ENCODE measurements around the gene PBX3.

The PBX3 gene

DNA sequence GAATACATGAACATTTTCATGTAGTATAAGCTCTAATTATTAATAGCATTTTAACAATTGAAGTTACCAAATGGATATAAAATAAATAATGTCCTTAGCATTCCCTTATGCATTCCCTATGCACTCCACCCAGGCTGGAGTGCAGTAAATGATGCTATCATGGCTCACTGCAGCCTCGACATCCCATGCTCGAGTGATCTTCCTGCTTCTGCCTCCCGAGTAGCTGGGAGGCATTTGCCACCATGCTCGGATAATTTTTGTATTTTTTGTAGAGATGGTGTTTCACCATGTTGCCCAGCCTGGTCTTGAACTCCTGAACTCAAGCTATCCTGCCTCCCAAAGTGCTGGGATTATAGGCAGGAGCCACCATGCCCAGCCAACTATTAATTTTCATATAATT, 184.0 kb downstream of the PBX3 start:
- H3K27ac Mint-ChIP-seq: no peak overlapping the region
- H3K4me1 Mint-ChIP-seq (ENCODE audit: low read depth): no peaks in the 10 kb centered on the region

DNA sequence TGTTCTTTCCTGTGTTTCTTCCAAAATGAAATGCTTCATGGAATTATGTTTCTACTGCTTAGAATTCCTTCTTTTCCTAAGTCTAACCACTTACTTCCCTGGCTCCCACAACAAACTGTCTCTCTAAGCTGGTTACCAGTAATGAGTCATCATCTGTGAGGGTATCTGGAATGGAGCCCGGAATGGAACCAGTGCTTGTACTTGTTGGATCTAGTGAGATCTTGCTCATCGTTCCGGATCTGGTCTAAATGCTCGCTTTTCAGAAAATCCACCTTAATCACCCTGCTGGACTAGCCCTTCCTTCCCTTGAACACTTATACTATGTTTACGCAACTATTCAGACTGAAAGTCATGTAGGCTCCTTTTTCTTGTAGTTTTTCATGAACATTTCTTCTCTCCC, 184.8 kb downstream of the PBX3 start:
- Mint-ChIP-seq H3K4me1 (ENCODE audit: low read depth) (no peaks in the 10 kb centered on the region), H3K4me3 (no peak overlapping the region), H3K9me3 (no peaks in the 10 kb centered on the region), H3K36me3 (ENCODE audit: low read depth) (peaks cover 23% of the 10 kb centered on the region), H3K27ac (no peak overlapping the region), H3K27me3 (no peaks in the 10 kb centered on the region)
- intact Hi-C loops (cut with micrococcal nuclease): no loop called here

More for the DNA sequence above, 184.0 kb downstream of the PBX3 start:
- H3K4me3 Mint-ChIP-seq: no peak overlapping the region
- intact Hi-C loops (cut with micrococcal nuclease): no loop called here
- H3K27me3 Mint-ChIP-seq: no peaks in the 10 kb centered on the region
- no peaks in the 10 kb centered on the region for H3K9me3 Mint-ChIP-seq
- H3K36me3 Mint-ChIP-seq (ENCODE audit: low read depth): peaks cover 23% of the 10 kb centered on the region

DNA sequence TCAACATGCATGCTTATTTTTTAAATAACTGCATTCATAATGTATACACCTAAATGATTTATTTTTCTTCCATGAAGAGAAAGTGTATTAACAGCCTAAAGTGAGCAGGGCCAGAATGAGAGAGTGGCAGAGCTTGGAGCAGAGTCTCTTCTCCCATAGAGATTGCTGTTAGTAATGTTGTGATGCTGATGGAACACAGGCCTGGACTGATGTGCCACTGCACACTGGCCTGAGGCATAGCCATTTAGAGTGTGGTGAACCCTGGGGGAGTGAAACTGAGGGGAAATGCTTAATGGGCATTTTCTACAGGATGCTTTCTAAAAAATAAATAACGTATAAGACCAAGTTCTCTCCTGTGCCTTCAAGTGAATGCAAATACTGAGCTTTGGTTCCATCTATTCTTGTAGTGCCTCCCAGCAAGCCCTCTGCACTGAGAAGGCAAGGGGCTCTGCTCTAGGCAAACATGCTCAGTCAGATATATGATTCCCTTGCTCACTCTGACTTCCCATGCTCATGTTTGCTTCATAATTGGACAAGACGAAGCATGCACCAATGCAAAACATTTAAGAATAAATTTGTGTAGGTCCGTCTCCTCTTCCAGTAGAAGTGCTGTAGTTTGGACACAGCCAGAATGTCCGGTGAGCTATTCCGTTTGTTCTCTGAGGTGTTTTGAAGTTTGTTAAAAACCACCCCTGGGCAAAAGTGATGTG, 185.7 kb downstream of the PBX3 start:
- Mint-ChIP-seq H3K4me1 (ENCODE audit: low read depth) (no peaks in the 10 kb centered on the region), H3K27me3 (no peaks in the 10 kb centered on the region), H3K9me3 (no peaks in the 10 kb centered on the region), H3K36me3 (ENCODE audit: low read depth) (peaks cover 23% of the 10 kb centered on the region), H3K4me3 (no peak overlapping the region), H3K27ac (no peak overlapping the region)
- intact Hi-C loops (cut with micrococcal nuclease): no loop called here

DNA sequence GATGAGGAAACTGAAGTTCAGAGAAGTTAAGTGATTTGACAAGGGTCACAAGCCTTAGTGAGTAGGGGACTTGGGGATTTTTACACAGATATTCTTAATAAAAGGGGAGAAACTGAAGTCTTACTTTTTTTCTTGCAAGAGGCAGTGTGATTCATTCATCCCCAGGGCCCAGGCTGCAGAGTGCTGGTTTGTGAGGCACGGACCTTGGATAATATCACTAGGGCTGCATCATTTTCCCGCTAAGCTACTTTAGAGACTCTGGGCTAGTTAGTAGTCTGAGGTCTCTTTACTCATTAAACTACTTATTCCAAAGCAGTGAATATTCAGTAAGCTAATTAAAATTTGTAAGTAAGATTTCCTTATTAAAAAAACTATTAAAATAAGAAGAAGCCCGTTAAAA, 195.0 kb downstream of the PBX3 start:
- Mint-ChIP-seq H3K4me1 (ENCODE audit: low read depth) (peaks cover 8% of the 10 kb centered on the region), H3K9me3 (peaks cover 13% of the 10 kb centered on the region), H3K27me3 (no peaks in the 10 kb centered on the region), H3K27ac (no peak overlapping the region), H3K4me3 (no peak overlapping the region), H3K36me3 (ENCODE audit: low read depth) (peaks cover 50% of the 10 kb centered on the region)
- intact Hi-C loops (cut with micrococcal nuclease): no loop called here

DNA sequence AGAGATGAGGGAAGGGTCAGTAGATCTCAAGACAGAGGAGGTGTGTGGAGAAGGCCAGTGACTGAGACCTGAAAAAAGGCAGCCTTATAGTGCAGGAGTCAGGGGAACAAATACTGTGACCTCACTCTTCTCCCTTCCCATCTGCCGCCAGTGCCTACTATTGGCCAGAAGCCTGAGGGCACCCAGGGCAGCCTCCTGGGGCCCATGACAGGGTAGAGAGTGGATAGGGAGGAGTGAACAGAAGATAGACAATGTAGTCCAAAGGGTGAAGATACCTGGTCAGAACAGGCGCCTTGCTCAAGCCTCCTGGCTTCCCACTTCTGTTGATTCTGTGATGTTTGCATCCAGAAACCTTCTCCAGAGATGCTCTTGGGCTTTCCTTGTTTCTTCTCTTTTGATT, 196.7 kb downstream of the PBX3 start:
- H3K36me3 Mint-ChIP-seq (ENCODE audit: low read depth): peaks cover 43% of the 10 kb centered on the region
- peaks cover 13% of the 10 kb centered on the region for H3K9me3 Mint-ChIP-seq
- no peak overlapping the region for H3K27ac Mint-ChIP-seq
- H3K27me3 Mint-ChIP-seq: no peaks in the 10 kb centered on the region
- intact Hi-C loops (cut with micrococcal nuclease): no loop called here
- H3K4me1 Mint-ChIP-seq (ENCODE audit: low read depth): peaks cover 8% of the 10 kb centered on the region
- no peak overlapping the region for H3K4me3 Mint-ChIP-seq

DNA sequence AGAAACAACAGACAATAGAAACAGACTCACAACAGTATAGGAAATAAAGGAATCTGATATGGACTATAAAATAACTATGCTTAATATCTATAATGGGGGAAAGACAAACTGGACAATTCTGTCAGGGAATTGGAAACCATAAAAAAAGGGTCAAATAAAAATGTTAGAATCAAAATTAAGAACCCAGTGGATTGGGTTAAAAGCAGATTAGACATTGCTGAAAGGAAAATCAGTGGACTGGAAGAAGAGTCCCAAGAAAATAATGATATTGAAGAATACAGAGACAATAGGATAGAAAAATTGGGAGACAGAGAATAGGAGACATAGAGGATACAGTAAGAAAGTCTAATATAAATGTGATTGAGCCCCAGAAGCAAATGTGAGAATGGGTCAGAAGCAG, 199.2 kb downstream of the PBX3 start:
- no peaks in the 10 kb centered on the region for H3K27me3 Mint-ChIP-seq
- H3K4me1 Mint-ChIP-seq (ENCODE audit: low read depth): peaks cover 2% of the 10 kb centered on the region
- intact Hi-C loops (cut with micrococcal nuclease): no loop called here
- peaks cover 13% of the 10 kb centered on the region for H3K9me3 Mint-ChIP-seq
- no peak overlapping the region for H3K4me3 Mint-ChIP-seq
- H3K36me3 Mint-ChIP-seq (ENCODE audit: low read depth): peaks cover 33% of the 10 kb centered on the region
- H3K27ac Mint-ChIP-seq: no peak overlapping the region

DNA sequence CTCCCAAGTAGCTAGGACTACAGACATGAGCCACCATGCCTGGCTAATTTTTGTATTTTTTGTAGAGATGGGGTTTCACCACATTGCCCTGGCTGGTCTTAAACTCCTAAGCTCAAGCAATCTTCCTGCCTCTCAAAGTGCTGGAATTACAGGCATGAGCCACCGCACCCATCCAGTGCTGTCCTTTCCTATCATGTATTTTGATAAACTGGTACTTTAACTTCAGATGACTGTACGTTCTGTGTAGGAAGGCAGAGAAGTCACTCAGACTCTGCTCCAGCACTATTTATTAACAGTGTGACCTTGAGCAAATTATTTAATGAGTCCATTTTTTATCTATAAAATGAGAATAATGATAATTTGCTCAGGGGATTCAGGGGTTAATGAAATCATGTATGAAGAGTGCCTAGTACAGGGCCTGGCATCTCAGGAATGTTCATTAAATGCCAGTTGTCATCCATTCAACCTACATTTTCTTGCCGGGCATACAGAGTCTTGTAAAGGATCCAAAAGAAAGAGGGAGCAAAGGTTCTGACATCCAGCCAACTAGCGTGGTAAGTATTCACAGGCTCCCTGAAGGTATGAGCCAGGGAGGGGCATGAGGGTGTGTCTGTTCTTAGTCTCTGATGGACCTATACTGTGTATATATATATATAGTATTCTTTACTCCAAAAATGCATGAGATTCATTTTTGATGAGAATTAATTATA, 201.9 kb downstream of the PBX3 start:
- Mint-ChIP-seq H3K4me3 (no peak overlapping the region), H3K4me1 (ENCODE audit: low read depth) (no peaks in the 10 kb centered on the region), H3K27ac (no peak overlapping the region), H3K9me3 (peaks cover 13% of the 10 kb centered on the region), H3K27me3 (no peaks in the 10 kb centered on the region), H3K36me3 (ENCODE audit: low read depth) (peaks cover 26% of the 10 kb centered on the region)
- intact Hi-C loops (cut with micrococcal nuclease): no loop called here

DNA sequence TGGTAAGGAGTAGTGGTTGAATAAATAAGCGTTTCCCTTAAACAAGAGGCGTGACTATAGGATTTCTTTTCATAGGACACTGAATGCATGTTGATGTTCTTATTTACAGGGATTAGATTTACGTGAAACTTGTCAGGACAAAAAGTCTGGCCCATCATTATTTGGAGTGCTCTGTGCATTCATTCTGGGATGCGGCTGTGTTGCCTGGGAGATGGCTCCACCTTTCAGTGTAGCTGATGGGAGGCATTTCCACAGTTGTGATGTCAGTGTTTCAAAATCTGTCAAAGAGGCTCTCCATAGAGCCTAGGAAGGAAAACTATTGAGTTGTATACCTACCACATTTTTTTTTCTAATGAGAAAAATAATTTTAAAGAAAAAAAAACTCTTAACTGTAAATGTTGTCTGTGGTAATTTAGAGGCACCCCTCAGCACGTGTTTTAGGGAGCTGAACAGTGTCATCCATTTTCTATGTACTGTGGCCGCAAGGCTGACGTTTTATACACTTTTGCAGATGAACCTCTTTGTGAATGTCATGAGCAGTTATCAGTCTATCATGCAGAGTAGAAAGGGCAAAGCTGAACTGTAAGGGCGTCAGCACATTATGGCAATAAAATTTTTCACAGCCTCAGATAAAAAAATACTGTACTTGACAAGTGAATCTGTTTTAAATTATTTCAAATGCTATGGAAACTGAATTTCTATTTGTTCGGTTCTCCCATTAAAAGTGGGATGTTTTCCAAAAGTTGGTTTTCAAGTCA, 202.7 kb downstream of the PBX3 start:
- intact Hi-C loops (cut with micrococcal nuclease): no loop called here
- H3K27ac Mint-ChIP-seq: no peak overlapping the region
- peaks cover 20% of the 10 kb centered on the region for H3K36me3 Mint-ChIP-seq (ENCODE audit: low read depth)
- peaks cover 13% of the 10 kb centered on the region for H3K9me3 Mint-ChIP-seq
- no peak overlapping the region for H3K4me3 Mint-ChIP-seq
- no peaks in the 10 kb centered on the region for H3K4me1 Mint-ChIP-seq (ENCODE audit: low read depth)
- no peaks in the 10 kb centered on the region for H3K27me3 Mint-ChIP-seq

DNA sequence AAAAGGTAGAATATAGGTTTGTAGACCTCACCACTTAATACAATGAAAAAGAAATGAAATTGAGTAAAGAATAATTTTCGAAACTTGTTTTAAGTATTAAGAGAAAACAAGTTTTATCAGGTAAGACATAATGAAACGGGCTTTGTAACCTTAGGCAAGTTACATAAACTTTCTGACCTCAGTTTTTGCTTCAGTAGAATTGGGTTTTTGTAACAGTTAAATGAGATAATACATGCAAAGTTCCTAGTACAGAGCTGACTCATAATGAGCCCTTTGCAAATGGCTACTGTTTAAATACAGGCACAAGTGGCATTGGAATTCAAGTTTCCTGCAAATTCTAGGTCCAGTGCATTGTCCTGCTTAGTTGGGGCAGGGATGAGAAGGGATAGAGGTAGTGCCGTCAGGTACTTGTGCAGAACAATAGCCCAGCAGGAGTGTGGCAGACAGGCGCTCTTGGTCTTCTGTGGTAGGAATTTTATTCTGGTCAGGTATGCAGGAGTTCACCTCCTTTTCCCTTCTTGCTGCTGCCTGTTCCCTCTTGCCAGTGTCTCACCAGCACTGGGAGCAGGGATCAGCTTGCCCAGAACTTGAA, 203.8 kb downstream of the PBX3 start:
- peaks cover 16% of the 10 kb centered on the region for H3K36me3 Mint-ChIP-seq (ENCODE audit: low read depth)
- intact Hi-C loops (cut with micrococcal nuclease): no loop called here
- H3K9me3 Mint-ChIP-seq: peaks cover 3% of the 10 kb centered on the region
- H3K27me3 Mint-ChIP-seq: no peaks in the 10 kb centered on the region
- H3K27ac Mint-ChIP-seq: no peak overlapping the region
- H3K4me1 Mint-ChIP-seq (ENCODE audit: low read depth): no peaks in the 10 kb centered on the region
- no peak overlapping the region for H3K4me3 Mint-ChIP-seq

DNA sequence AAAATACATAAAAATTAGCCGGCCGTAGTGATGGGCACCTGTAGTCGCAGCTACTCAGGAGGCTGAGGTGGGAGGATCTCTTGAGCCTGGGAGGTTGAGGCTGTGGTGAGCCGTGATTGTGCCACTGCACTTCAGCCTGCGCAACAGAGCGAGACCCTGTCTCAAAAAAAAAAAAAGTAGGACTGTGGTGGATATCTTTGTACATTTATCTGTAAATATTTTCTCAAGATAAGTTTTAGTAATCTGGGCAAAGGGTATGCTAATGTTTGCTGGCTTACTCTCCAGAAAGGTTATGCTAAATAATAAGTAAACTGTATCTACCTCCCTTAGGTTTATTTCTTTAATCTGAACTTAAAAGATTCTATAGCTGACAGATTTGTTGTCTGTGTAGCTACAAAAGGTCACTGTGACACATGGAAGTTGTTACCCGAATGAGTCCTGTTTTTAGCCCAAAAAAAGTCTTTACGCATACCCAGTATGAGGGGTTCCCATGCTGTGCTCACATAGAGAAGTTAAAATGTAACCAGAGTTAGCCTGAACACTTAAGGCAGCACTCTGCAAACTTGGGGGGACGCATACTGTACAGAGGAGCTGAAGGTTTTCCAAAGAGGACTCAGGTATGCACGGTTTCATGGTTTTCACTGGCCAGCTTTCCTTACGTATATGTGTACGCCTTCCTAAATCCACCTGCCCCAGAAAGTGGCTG, 206.3 kb downstream of the PBX3 start:
- peaks cover 6% of the 10 kb centered on the region for H3K4me1 Mint-ChIP-seq (ENCODE audit: low read depth)
- no peak overlapping the region for H3K27ac Mint-ChIP-seq
- intact Hi-C loops (cut with micrococcal nuclease): no loop called here
- no peak overlapping the region for H3K4me3 Mint-ChIP-seq
- no peaks in the 10 kb centered on the region for H3K27me3 Mint-ChIP-seq
- peaks cover 15% of the 10 kb centered on the region for H3K36me3 Mint-ChIP-seq (ENCODE audit: low read depth)
- H3K9me3 Mint-ChIP-seq: no peaks in the 10 kb centered on the region

DNA sequence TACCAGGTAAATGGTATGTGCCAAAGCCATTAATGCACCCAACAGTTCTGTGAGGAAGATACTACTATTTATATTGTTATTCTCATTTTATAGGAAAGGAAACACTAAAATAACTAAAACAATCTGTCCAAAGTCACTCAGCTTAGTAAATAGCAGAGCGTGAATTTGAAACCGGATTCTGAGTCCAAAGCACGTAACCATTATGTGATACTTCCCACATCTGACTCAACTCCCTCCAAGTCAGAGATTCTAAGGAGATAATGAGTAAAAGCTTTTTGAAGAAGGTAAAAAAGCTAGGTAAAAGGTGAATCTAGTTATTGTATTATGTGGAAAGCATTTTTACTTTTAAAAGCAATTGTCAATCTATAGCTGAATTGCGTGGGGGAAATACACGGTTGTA, 208.9 kb downstream of the PBX3 start:
- Mint-ChIP-seq H3K4me3 (no peak overlapping the region), H3K27ac (no peak overlapping the region), H3K4me1 (ENCODE audit: low read depth) (peaks cover 14% of the 10 kb centered on the region), H3K36me3 (ENCODE audit: low read depth) (peaks cover 17% of the 10 kb centered on the region), H3K9me3 (no peaks in the 10 kb centered on the region), H3K27me3 (no peaks in the 10 kb centered on the region)
- intact Hi-C loops (cut with micrococcal nuclease): no loop called here

DNA sequence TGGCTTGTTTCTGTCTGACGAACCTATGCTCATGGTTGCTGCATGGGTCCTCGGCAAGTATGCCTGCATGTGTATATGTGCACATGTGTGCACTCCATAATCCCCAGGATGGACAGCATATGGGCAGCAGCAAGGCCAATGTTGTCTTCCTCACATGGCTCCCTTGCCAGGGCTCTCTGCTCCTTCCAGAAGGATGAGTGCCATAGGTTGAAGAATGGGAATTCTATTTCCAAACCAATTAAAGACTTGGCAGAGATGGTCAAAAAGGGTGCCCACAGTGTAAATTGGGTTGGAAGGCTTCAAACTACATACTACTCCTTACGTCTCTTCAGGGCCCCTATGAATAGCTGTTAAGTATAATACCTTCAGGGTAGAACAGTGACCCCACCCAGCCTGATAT, 212.1 kb downstream of the PBX3 start:
- Mint-ChIP-seq H3K36me3 (ENCODE audit: low read depth) (peaks cover 43% of the 10 kb centered on the region), H3K9me3 (no peaks in the 10 kb centered on the region), H3K4me3 (no peak overlapping the region), H3K4me1 (ENCODE audit: low read depth) (peaks cover 25% of the 10 kb centered on the region), H3K27me3 (no peaks in the 10 kb centered on the region), H3K27ac (no peak overlapping the region)
- intact Hi-C loops (cut with micrococcal nuclease): no loop called here

DNA sequence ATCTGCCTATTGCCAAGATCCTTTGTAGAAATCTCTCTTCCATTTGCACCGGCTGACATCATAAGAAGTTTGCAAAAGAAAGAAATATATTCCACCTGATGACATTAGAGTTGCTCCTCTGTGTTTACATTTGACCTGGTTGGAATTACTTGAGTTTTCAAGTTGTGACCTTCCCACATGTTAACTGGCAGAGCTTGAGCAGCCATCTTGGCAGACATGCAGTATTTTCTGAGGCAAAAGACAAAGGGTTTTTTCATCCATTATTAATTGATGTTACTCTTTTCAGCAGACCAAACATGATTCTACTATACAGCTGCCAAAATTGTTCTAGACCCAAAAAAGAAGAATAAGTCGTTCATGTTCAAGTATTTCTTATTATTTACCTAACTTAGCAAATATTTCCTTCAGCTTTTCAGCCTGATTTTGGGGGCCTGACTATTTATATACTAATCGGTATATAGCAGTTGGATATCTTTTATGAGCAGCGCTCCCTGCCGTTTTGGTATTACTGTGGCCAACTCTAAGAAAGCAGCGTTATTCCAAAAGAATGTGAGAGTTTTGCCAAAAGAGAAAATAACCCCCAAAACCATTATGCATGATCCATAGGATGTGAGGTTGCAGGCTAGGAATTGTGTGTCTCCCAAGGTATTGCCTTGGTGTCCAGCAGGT, 212.9 kb downstream of the PBX3 start:
- Mint-ChIP-seq H3K9me3 (no peaks in the 10 kb centered on the region), H3K36me3 (ENCODE audit: low read depth) (peaks cover 47% of the 10 kb centered on the region), H3K27me3 (no peaks in the 10 kb centered on the region), H3K4me3 (no peak overlapping the region), H3K4me1 (ENCODE audit: low read depth) (peaks cover 25% of the 10 kb centered on the region), H3K27ac (peak overlapping the region; percentile 31)
- intact Hi-C loops (cut with micrococcal nuclease): no loop called here

Data from dendritic cell treated with granulocyte-macrophage colony-stimulating factor and Interleukin-4, amounts not matched to agents 40 ng/mL and 50 ng/mL, for 4 days (primary cell).